ENCODE data around the gene CPEB1.

Gene CPEB1

GRCh38 chr15:82647045-82647834 is at the start of gene CPEB1:
Gene CPEB1 (minus strand): TSS chr15:82647363. CDS start chr15:82628459, 18,904 bp downstream.
- no peak for DNase-seq (ENCODE audit: low read depth)

- no peak for DNase-seq (ENCODE audit: low read depth)
These were observed 45.0 kb upstream of the CPEB1 start for GRCh38 chr15:82692171-82692570.

GRCh38 chr15:82689147-82689546 is 42.0 kb upstream of the CPEB1 start:
- DNase-seq (ENCODE audit: low read depth) = no peak

- DNase-seq (ENCODE audit: low read depth) = no peak
These were observed 41.5 kb upstream of the CPEB1 start for GRCh38 chr15:82688691-82689090.

GRCh38 chr15:82681371-82681770 is 34.2 kb upstream of the CPEB1 start:
- DNase-seq (ENCODE audit: low read depth) = no peak

- DNase-seq (ENCODE audit: low read depth) = peak; percentile 64
These were observed 33.3 kb upstream of the CPEB1 start for GRCh38 chr15:82680200-82681102.

GRCh38 chr15:82679626-82680199 is 32.5 kb upstream of the CPEB1 start:
- DNase-seq (ENCODE audit: low read depth) = no peak

GRCh38 chr15:82677720-82678323 is 30.7 kb upstream of the CPEB1 start:
- no peak for DNase-seq (ENCODE audit: low read depth)

- DNase-seq (ENCODE audit: low read depth) = no peak
These were observed 27.7 kb upstream of the CPEB1 start for GRCh38 chr15:82674873-82675272.

- no peak for DNase-seq (ENCODE audit: low read depth)
These were observed 23.5 kb upstream of the CPEB1 start for GRCh38 chr15:82670699-82671098.

- DNase-seq (ENCODE audit: low read depth) = no peak
These were observed 19.4 kb upstream of the CPEB1 start for GRCh38 chr15:82666606-82667005.

- DNase-seq (ENCODE audit: low read depth) = no peak
These were observed 16.9 kb upstream of the CPEB1 start for GRCh38 chr15:82664021-82664420.

GRCh38 chr15:82663186-82663600 is 16.0 kb upstream of the CPEB1 start:
- no peak for DNase-seq (ENCODE audit: low read depth)

GRCh38 chr15:82662641-82663040 is 15.5 kb upstream of the CPEB1 start:
- DNase-seq (ENCODE audit: low read depth) = no peak

- DNase-seq (ENCODE audit: low read depth) = no peak
These were observed 13.2 kb upstream of the CPEB1 start for GRCh38 chr15:82660378-82660777.

GRCh38 chr15:82656641-82657266 is 9.6 kb upstream of the CPEB1 start:
- no peak for DNase-seq (ENCODE audit: low read depth)

- DNase-seq (ENCODE audit: low read depth) = no peak
These were observed 8.4 kb upstream of the CPEB1 start for GRCh38 chr15:82655606-82656005.

GRCh38 chr15:82653483-82654168 is 6.5 kb upstream of the CPEB1 start:
- DNase-seq (ENCODE audit: low read depth) = no peak

- DNase-seq (ENCODE audit: low read depth) = no peak
These were observed 4.5 kb upstream of the CPEB1 start for GRCh38 chr15:82651708-82652107.

- DNase-seq (ENCODE audit: low read depth) = no peak
These were observed 3.0 kb upstream of the CPEB1 start for GRCh38 chr15:82650046-82650670.

Data from T-helper 22 cell (primary cell).